Measurements from ENCODE around the gene TMEM91. TPM values are rescaled to one million over a fixed set of nuclear protein-coding genes. Genes with fewer than 3 reads are reported as not detected.
A peak's percentile ranks its signal among the peaks of the same experiment; 100 is the strongest.

Gene TMEM91
- total and polyA plus RNA-seq, 2 of the 13 experiments (the other 11 are each of a cell fraction or from before 2014, with no cell fraction given), result 6.3 to 10.3 TPM

- no peak for TF ChIP-seq ZFYVE20 (CRISPR knock-in tag; IDR thresholded peaks at IDR 0.05; ENCODE audit: borderline replicate concordance, low read depth)
- TF ChIP-seq RBAK (CRISPR knock-in tag; IDR thresholded peaks at IDR 0.05), result no peak
- no peak for TF ChIP-seq CHD4 (IDR thresholded peaks at IDR 0.05; ENCODE audit: borderline replicate concordance, low read length)
- no peak for TF ChIP-seq BORCS8-MEF2B (CRISPR knock-in tag; IDR thresholded peaks at IDR 0.05)
- no peak for TF ChIP-seq NR2F6 (IDR thresholded peaks at IDR 0.05)
- TF ChIP-seq NR2F6 (CRISPR knock-in tag; IDR thresholded peaks at IDR 0.05), result no peak; the same call in 1 of the 2 replicates
- TF ChIP-seq MEIS2 (CRISPR knock-in tag; IDR thresholded peaks at IDR 0.05), result no peak
- TF ChIP-seq ZNF737 (CRISPR knock-in tag; IDR thresholded peaks at IDR 0.05; ENCODE audit: borderline replicate concordance), result no peak
- TF ChIP-seq ZNF678 (CRISPR knock-in tag; IDR thresholded peaks at IDR 0.05), result no peak
- no peak for TF ChIP-seq TSC22D2 (CRISPR knock-in tag; IDR thresholded peaks at IDR 0.05; ENCODE audit: borderline replicate concordance)
- peak; percentile 69 for TF ChIP-seq RBFOX2 (IDR thresholded peaks at IDR 0.05; ENCODE audit: low read depth, low read length)
- TF ChIP-seq ZBTB44 (CRISPR knock-in tag; IDR thresholded peaks at IDR 0.05), result no peak
- TF ChIP-seq ZNF441 (CRISPR knock-in tag; IDR thresholded peaks at IDR 0.05; ENCODE audit: borderline replicate concordance), result 0 out of 2 replicates have a peak, but pooled peaks have one; percentile 21
- TF ChIP-seq SSRP1 (CRISPR knock-in tag; IDR thresholded peaks at IDR 0.05), result no peak
- TF ChIP-seq ZNF878 (CRISPR knock-in tag; IDR thresholded peaks at IDR 0.05), result 0 out of 2 replicates have a peak, but pooled peaks have one; percentile 47
- no peak for TF ChIP-seq PBX3 (CRISPR knock-in tag; IDR thresholded peaks at IDR 0.05; ENCODE audit: borderline replicate concordance)
- TF ChIP-seq, protein P1, sequence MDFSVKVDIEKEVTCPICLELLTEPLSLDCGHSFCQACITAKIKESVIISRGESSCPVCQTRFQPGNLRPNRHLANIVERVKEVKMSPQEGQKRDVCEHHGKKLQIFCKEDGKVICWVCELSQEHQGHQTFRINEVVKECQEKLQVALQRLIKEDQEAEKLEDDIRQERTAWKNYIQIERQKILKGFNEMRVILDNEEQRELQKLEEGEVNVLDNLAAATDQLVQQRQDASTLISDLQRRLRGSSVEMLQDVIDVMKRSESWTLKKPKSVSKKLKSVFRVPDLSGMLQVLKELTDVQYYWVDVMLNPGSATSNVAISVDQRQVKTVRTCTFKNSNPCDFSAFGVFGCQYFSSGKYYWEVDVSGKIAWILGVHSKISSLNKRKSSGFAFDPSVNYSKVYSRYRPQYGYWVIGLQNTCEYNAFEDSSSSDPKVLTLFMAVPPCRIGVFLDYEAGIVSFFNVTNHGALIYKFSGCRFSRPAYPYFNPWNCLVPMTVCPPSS (IDR thresholded peaks at IDR 0.05), result no peak
- no peak for TF ChIP-seq ZBTB34 (CRISPR knock-in tag; IDR thresholded peaks at IDR 0.05)
- no peak for TF ChIP-seq NBN (conservative IDR thresholded peaks at IDR 0.05)
- no peak for TF ChIP-seq EHMT2 (IDR thresholded peaks at IDR 0.05; ENCODE audit: borderline replicate concordance, low read depth, low read length)
- TF ChIP-seq, protein P2, sequence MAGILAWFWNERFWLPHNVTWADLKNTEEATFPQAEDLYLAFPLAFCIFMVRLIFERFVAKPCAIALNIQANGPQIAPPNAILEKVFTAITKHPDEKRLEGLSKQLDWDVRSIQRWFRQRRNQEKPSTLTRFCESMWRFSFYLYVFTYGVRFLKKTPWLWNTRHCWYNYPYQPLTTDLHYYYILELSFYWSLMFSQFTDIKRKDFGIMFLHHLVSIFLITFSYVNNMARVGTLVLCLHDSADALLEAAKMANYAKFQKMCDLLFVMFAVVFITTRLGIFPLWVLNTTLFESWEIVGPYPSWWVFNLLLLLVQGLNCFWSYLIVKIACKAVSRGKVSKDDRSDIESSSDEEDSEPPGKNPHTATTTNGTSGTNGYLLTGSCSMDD (CRISPR knock-in tag; IDR thresholded peaks at IDR 0.05), result no peak
- TF ChIP-seq ZNF558 (CRISPR knock-in tag; IDR thresholded peaks at IDR 0.05; ENCODE audit: borderline replicate concordance), result no peak
- no peak for TF ChIP-seq MED13 (CRISPR knock-in tag; IDR thresholded peaks at IDR 0.05)
These were observed 23.5 kb upstream of the TMEM91 start (continued) for GRCh38 chr19:41352609-41353465.

All from HepG2 (cell line).